Neuronal stem cell (in vitro differentiated cells): ENCODE measurements around the gene MRPL39.

Experiments
- DNase-seq: peaks from one replicate; pipeline ENCODE4 v3.0.0-alpha.2; 2013; ENCODE audit warnings: low spot score
- H2AFZ ChIP-seq: one replicate; pipeline ENCODE4 v1.6.1; 2013; ENCODE audit warnings: mild to moderate bottlenecking, low read length, inconsistent platforms
- H2AK5ac ChIP-seq: 2 replicates; pipeline ENCODE4 v1.6.1; 2013; ENCODE audit warnings: low read depth, mild to moderate bottlenecking, inconsistent platforms, low read length, moderate library complexity, mixed read lengths
- H2BK120ac ChIP-seq: 2 replicates; pipeline ENCODE4 v1.6.1; 2013; ENCODE audit warnings: low read depth, mild to moderate bottlenecking, inconsistent platforms, low read length, moderate library complexity, mixed read lengths
- H2BK12ac ChIP-seq: one replicate; pipeline ENCODE4 v1.6.1; 2013; ENCODE audit warnings: low read length, inconsistent platforms
- H2BK15ac ChIP-seq: 2 replicates; pipeline ENCODE4 v1.6.1; 2013; ENCODE audit warnings: mild to moderate bottlenecking, low read length, inconsistent platforms, mixed read lengths
- H2BK5ac ChIP-seq: one replicate; pipeline ENCODE4 v1.6.1; 2013; ENCODE audit warnings: inconsistent platforms, mild to moderate bottlenecking, low read length, moderate library complexity
- H3K14ac ChIP-seq: one replicate; pipeline ENCODE4 v1.6.1; 2013; ENCODE audit warnings: low read length, inconsistent platforms
- H3K18ac ChIP-seq: 2 replicates; pipeline ENCODE4 v1.6.1; 2013; ENCODE audit warnings: low read length, inconsistent platforms
- H3K23ac ChIP-seq: 2 replicates; pipeline ENCODE4 v1.6.1; 2013; ENCODE audit warnings: low read depth, mild to moderate bottlenecking, mixed read lengths, low read length, inconsistent platforms; ENCODE audit not compliant: poor library complexity
- H3K27ac ChIP-seq: replicated peaks from 3 replicates; pipeline ENCODE4 v1.5.1; 2013; ENCODE audit warnings: low read length, inconsistent platforms
- H3K27me3 ChIP-seq, 3 experiments: 2 replicates each; pipeline ENCODE4 v1.6.1; 2013; ENCODE audit warnings: low read length in 3 of 3, mild to moderate bottlenecking in 2 of 3, inconsistent platforms in 1 of 3, low read depth in 1 of 3, mixed read lengths in 1 of 3, moderate library complexity in 1 of 3; ENCODE audit not compliant: control insufficient read depth in 3 of 3, insufficient read depth in 3 of 3
- H3K36me3 ChIP-seq, 2 donors: replicated peaks in 1 of 2; 2 replicates each; pipeline ENCODE4 v1.6.1; 2013; ENCODE audit warnings: low read length in 2 of 2; ENCODE audit not compliant: control insufficient read depth in 2 of 2, insufficient read depth in 2 of 2
- H3K4ac ChIP-seq: 2 replicates; pipeline ENCODE4 v1.6.1; 2013; ENCODE audit warnings: inconsistent platforms, mild to moderate bottlenecking, low read length, moderate library complexity
- H3K4me1 ChIP-seq, 2 donors: 1 replicate in 1 of 2; 2 replicates in 1 of 2; pipeline ENCODE4 v1.6.1; 2013; ENCODE audit warnings: low read length in 2 of 2, low read depth in 1 of 2; ENCODE audit not compliant: control insufficient read depth in 2 of 2, insufficient read depth in 1 of 2
- H3K4me2 ChIP-seq: one replicate; pipeline ENCODE4 v1.6.1; 2013; ENCODE audit warnings: mild to moderate bottlenecking, low read length, inconsistent platforms; ENCODE audit not compliant: insufficient read depth, poor library complexity, severe bottlenecking
- H3K4me3 ChIP-seq, 2 donors: 2 replicates each; pipeline ENCODE4 v1.5.1; 2013; ENCODE audit warnings: low read length in 2 of 2, mild to moderate bottlenecking in 2 of 2, inconsistent platforms in 1 of 2, moderate library complexity in 1 of 2
- H3K79me1 ChIP-seq: one replicate; pipeline ENCODE4 v1.6.1; 2013; ENCODE audit warnings: low read depth, mild to moderate bottlenecking, inconsistent platforms, low read length, moderate library complexity
- H3K9ac ChIP-seq: one replicate; pipeline ENCODE4 v1.6.1; 2013; ENCODE audit warnings: mild to moderate bottlenecking, low read depth, low read length, inconsistent platforms; ENCODE audit not compliant: poor library complexity
- H3K9me3 ChIP-seq, 2 donors: replicated peaks in 1 of 2; 2 replicates each; pipeline versions ENCODE3 to v1.6.1; 2013; ENCODE audit warnings: low read length in 2 of 2, mild to moderate bottlenecking in 2 of 2, inconsistent platforms in 1 of 2, low read depth in 1 of 2, mixed read lengths in 1 of 2, moderate library complexity in 1 of 2; ENCODE audit not compliant: control insufficient read depth in 2 of 2, insufficient read depth in 1 of 2
- H4K8ac ChIP-seq: one replicate; pipeline ENCODE4 v1.6.1; 2013; ENCODE audit warnings: low read depth, mild to moderate bottlenecking, inconsistent platforms, low read length, moderate library complexity
- H4K91ac ChIP-seq: one replicate; pipeline ENCODE4 v1.6.1; 2013; ENCODE audit warnings: low read length, low read depth, mild to moderate bottlenecking, inconsistent platforms; ENCODE audit not compliant: poor library complexity
- WGBS, 2 donors: extraction: QIAGEN DNeasy Blood & Tissue Kit; methylation state at CpG; one replicate each; pipeline ENCODE4 v1.1.7; 2013; ENCODE audit warnings: missing lambda C conversion rate in 2 of 2, mixed read lengths in 1 of 2; ENCODE audit not compliant: insufficient read length in 2 of 2, insufficient replicate concordance in 1 of 2; ENCODE audit errors: extremely low coverage in 2 of 2; 5-methylcytosine and 5-hydroxymethylcytosine counted together

The MRPL39 gene

GRCh38 chr21:25636727-25637126 lies 29.4 kb upstream of the MRPL39 start:
- Histone ChIP-seq H3K9ac (no peak overlapping the region), H3K36me3 (peaks cover 0 to 1% of the 10 kb centered on the region in 2 donors), H3K18ac (no peak overlapping the region), H4K8ac (no peak overlapping the region), H3K4me2 (no peak overlapping the region), H2BK12ac (no peak overlapping the region), H3K23ac (no peak overlapping the region), H3K4me3 (no peak overlapping the region), H2BK120ac (no peak overlapping the region), H3K27ac (no peak overlapping the region), H2AK5ac (no peak overlapping the region), H2BK15ac (no peak overlapping the region), H3K14ac (no peak overlapping the region), H3K27me3 (no peaks in the 10 kb centered on the region), H2BK5ac (no peak overlapping the region), H3K4ac (no peak overlapping the region), H3K79me1 (no peaks in the 10 kb centered on the region), H4K91ac (no peak overlapping the region), H3K4me1 (peaks cover 5 to 16% of the 10 kb centered on the region in 2 donors), H3K9me3 (no peaks in the 10 kb centered on the region), H2AFZ (no peak overlapping the region)
- WGBS, 2 donors, result no CpG with 5 or more reads among the region's 2 CpGs
- DNase-seq, result no peak

- Histone ChIP-seq H4K8ac (no peak overlapping the region), H2BK15ac (no peak overlapping the region), H3K4me3 (no peak overlapping the region), H3K18ac (no peak overlapping the region), H3K14ac (no peak overlapping the region), H3K4ac (no peak overlapping the region), H3K79me1 (no peaks in the 10 kb centered on the region), H3K4me1 (peaks cover 3 to 10% of the 10 kb centered on the region in 2 donors), H3K9me3 (no peaks in the 10 kb centered on the region), H2BK12ac (no peak overlapping the region), H2BK120ac (no peak overlapping the region), H3K9ac (no peak overlapping the region), H3K36me3 (no peaks in the 10 kb centered on the region), H3K23ac (no peak overlapping the region), H3K27me3 (no peaks in the 10 kb centered on the region), H2AFZ (no peak overlapping the region), H3K27ac (no peak overlapping the region), H2AK5ac (no peak overlapping the region), H2BK5ac (no peak overlapping the region), H4K91ac (no peak overlapping the region), H3K4me2 (no peak overlapping the region)
- no peak for DNase-seq
- WGBS, 2 donors, result no CpG with 5 or more reads among the region's 8 CpGs
Observed at GRCh38 chr21:25635310-25635709, 28.0 kb upstream of the MRPL39 start.

- Histone ChIP-seq H3K14ac (no peak overlapping the region), H3K27ac (no peak overlapping the region), H3K9me3 (no peaks in the 10 kb centered on the region), H4K91ac (no peak overlapping the region), H3K27me3 (no peaks in the 10 kb centered on the region), H3K18ac (no peak overlapping the region), H3K4me2 (no peak overlapping the region), H3K4me3 (no peak overlapping the region), H3K9ac (no peak overlapping the region), H3K4ac (no peak overlapping the region), H3K79me1 (no peaks in the 10 kb centered on the region), H2BK12ac (no peak overlapping the region), H2AK5ac (no peak overlapping the region), H2BK15ac (no peak overlapping the region), H3K23ac (no peak overlapping the region), H3K36me3 (no peaks in the 10 kb centered on the region), H2AFZ (no peak overlapping the region), H4K8ac (no peak overlapping the region), H2BK120ac (no peak overlapping the region), H2BK5ac (no peak overlapping the region), H3K4me1 (no peaks in the 10 kb centered on the region)
- no peak for DNase-seq
- no CpG with 5 or more reads among the region's 2 CpGs for WGBS, 2 donors
Observed at GRCh38 chr21:25632296-25632695, 25.0 kb upstream of the MRPL39 start.

GRCh38 chr21:25626757-25627156 lies 19.5 kb upstream of the MRPL39 start:
- WGBS, 2 donors, result no CpG with 5 or more reads among the region's 2 CpGs
- Histone ChIP-seq H2BK5ac (no peak overlapping the region), H3K14ac (no peak overlapping the region), H4K8ac (no peak overlapping the region), H3K4me2 (no peak overlapping the region), H3K36me3 (no peaks in the 10 kb centered on the region), H3K4ac (no peak overlapping the region), H3K27me3 (no peaks in the 10 kb centered on the region), H3K9ac (no peak overlapping the region), H2BK12ac (no peak overlapping the region), H3K18ac (no peak overlapping the region), H3K4me1 (peaks cover 1 to 2% of the 10 kb centered on the region in 2 donors), H2AFZ (peak overlapping the region; percentile 34), H2AK5ac (no peak overlapping the region), H3K23ac (no peak overlapping the region), H3K9me3 (peaks cover 0 to 3% of the 10 kb centered on the region in 2 donors), H3K27ac (no peak overlapping the region), H2BK120ac (no peak overlapping the region), H3K79me1 (no peaks in the 10 kb centered on the region), H2BK15ac (no peak overlapping the region), H4K91ac (no peak overlapping the region), H3K4me3 (no peak overlapping the region)
- DNase-seq, result no peak
